HepG2 (cell line): Measurements from ENCODE around the gene RAB3GAP1.

Experiments
- CTCF ChIP-seq: sonication (generic); formaldehyde crosslinking; IDR thresholded peaks from 2 replicates; pipeline ENCODE4 v1.5.0; 2020; ENCODE audit warnings: mild to moderate bottlenecking, missing genetic modification reagents, moderate library complexity
- EZH2 ChIP-seq: conservative IDR thresholded peaks from 2 replicates; pipeline ENCODE4 v1.6.1; 2012; ENCODE audit warnings: mild to moderate bottlenecking, low read depth, low read length, moderate library complexity
- HBP1 ChIP-seq: IDR thresholded peaks from 2 replicates; pipeline ENCODE4 v1.6.1; 2016; ENCODE audit warnings: low read depth, control low read depth
- MAFG ChIP-seq: sonication (generic); formaldehyde crosslinking; IDR thresholded peaks from 2 replicates; pipeline ENCODE4 v1.5.1; 2020; ENCODE audit warnings: mild to moderate bottlenecking, missing genetic modification reagents
- POLR2A ChIP-seq, 2 experiments: IDR thresholded peaks; 2 replicates each; pipeline ENCODE4 v1.6.1; 2011; ENCODE audit warnings: low read depth in 2 of 2, low read length in 2 of 2, mild to moderate bottlenecking in 1 of 2, moderate library complexity in 1 of 2; ENCODE audit not compliant: insufficient read depth in 1 of 2
- STAG1 ChIP-seq: sonication (generic); formaldehyde crosslinking; IDR thresholded peaks from 2 replicates; pipeline ENCODE4 v1.4.0; 2020; ENCODE audit warnings: missing genetic modification reagents
- ZFP41 ChIP-seq: sonication (generic); formaldehyde crosslinking; IDR thresholded peaks from 2 replicates; pipeline ENCODE4 v1.4.0; 2020; ENCODE audit warnings: mild to moderate bottlenecking, missing genetic modification reagents, borderline replicate concordance
- ZNF572 ChIP-seq: sonication (generic); formaldehyde crosslinking; IDR thresholded peaks from 2 replicates; pipeline ENCODE4 v1.5.1; 2020; ENCODE audit warnings: mild to moderate bottlenecking, missing genetic modification reagents
- ZNF766 ChIP-seq: sonication (generic); formaldehyde crosslinking; IDR thresholded peaks from 2 replicates; pipeline ENCODE4 v1.5.0; 2020; ENCODE audit warnings: missing genetic modification reagents, borderline replicate concordance

GRCh38 chr2:135074216-135074615 lies 22.1 kb downstream of the RAB3GAP1 start:
- TF ChIP-seq ZNF572 (no peak), POLR2A (IDR thresholded peaks at IDR 0.05; ENCODE audit: insufficient read depth in 1 of 2, low read depth in 2 of 2, low read length in 2 of 2) (no peak), EZH2 (no peak), ZNF766 (no peak), ZFP41 (CRISPR knock-in tag) (no peak), CTCF (CRISPR knock-in tag) (no peak), STAG1 (CRISPR knock-in tag) (no peak), HBP1 (CRISPR knock-in tag) (no peak), MAFG (no peak)
